Fibroblast of skin of abdomen (primary cell): ENCODE data around the gene METTL1.

Source experiments
- DNase-seq: peaks from one replicate; pipeline ENCODE4 v3.0.0-alpha.2; 2013

METTL1 gene

GRCh38 chr12:57735952-57736740 is 35.8 kb downstream of the METTL1 start:
- no peak for DNase-seq

- no peak for DNase-seq
These were observed 36.6 kb downstream of the METTL1 start for GRCh38 chr12:57735198-57735855.

GRCh38 chr12:57734591-57734990 is 37.3 kb downstream of the METTL1 start:
- no peak for DNase-seq

- DNase-seq: no peak
These were observed 38.0 kb downstream of the METTL1 start for GRCh38 chr12:57733928-57734327.

- no peak for DNase-seq
These were observed 38.9 kb downstream of the METTL1 start for GRCh38 chr12:57732726-57733593.

- no peak for DNase-seq
These were observed 39.6 kb downstream of the METTL1 start for GRCh38 chr12:57732270-57732669.

- no peak for DNase-seq
These were observed 40.4 kb downstream of the METTL1 start for GRCh38 chr12:57731411-57732080.

- no peak for DNase-seq
These were observed 41.4 kb downstream of the METTL1 start for GRCh38 chr12:57730336-57731067.

GRCh38 chr12:57729321-57729844 is 42.5 kb downstream of the METTL1 start:
- no peak for DNase-seq

GRCh38 chr12:57727758-57728395 is 44.0 kb downstream of the METTL1 start:
- no peak for DNase-seq

- no peak for DNase-seq
These were observed 44.8 kb downstream of the METTL1 start for GRCh38 chr12:57726884-57727757.

GRCh38 chr12:57726151-57726883 is 45.6 kb downstream of the METTL1 start:
- DNase-seq: peak; percentile 87

GRCh38 chr12:57725851-57726150 is 46.1 kb downstream of the METTL1 start:
- DNase-seq: no peak

GRCh38 chr12:57724936-57725740 is 46.8 kb downstream of the METTL1 start:
- DNase-seq: no peak

GRCh38 chr12:57724003-57724935 is 47.6 kb downstream of the METTL1 start:
- no peak for DNase-seq

- no peak for DNase-seq
These were observed 48.3 kb downstream of the METTL1 start for GRCh38 chr12:57723630-57723962.
